Loucy (cell line): ENCODE results near the gene UVRAG.

ENCODE experiments used
- EZH2phosphoT487 ChIP-seq: fragments of 200-600 bp; IDR thresholded peaks from 2 replicates; pipeline ENCODE4 v1.6.1; 2018; ENCODE audit warnings: antibody characterized with exemption, mild to moderate bottlenecking, moderate library complexity, borderline replicate concordance
- TF ChIP-seq, protein P1 (sequence below): fragments of 200-600 bp; sonication (generic); conservative IDR thresholded peaks from 2 replicates; pipeline ENCODE4 v1.5.1; 2014; ENCODE audit warnings: mild to moderate bottlenecking, antibody characterized with exemption, low read length

DNA sequence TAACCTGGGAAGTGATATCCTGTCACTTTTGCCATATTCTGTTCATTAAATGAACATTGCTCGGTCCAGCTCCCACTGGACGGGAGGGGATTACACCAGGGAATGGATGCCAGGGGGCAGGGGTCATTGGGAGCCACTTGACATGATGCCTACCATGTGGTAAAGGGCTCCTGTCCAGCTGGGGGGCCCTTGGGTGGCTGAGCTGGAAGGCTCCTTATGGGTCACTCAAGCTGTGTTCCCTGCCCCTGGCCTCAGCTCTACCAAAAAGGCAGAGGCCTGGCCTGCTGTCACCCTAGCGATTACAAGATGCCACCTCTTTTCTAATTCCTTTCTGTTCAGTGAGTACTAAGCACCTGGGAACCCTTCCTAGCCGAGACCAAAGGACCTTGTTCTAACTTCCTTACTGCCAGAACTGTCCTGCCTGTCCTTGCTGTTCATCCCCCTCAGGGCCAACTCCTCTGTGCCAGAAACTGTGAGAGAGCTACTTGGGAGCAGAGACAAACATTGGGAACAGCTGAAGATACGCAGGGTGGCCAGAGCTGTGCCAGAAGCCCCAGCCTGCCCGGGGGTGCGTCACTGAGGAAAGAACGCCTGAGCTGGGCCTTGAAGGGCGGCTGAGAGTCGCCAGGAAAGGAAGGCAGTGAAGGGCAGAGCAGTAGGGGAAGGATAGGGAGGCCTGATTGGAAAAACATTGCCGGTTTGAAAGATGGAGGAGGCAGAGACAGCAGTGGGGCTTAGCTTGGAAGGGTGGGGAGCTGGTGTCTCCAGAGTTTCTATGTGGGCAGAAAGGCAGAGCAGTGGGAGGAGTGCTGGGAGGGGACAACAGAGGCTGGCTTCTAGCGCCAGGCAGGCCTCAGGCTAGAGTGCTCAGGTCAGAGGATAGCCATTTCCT lies 12.7 kb upstream of the UVRAG start:
- TF ChIP-seq, protein P1, sequence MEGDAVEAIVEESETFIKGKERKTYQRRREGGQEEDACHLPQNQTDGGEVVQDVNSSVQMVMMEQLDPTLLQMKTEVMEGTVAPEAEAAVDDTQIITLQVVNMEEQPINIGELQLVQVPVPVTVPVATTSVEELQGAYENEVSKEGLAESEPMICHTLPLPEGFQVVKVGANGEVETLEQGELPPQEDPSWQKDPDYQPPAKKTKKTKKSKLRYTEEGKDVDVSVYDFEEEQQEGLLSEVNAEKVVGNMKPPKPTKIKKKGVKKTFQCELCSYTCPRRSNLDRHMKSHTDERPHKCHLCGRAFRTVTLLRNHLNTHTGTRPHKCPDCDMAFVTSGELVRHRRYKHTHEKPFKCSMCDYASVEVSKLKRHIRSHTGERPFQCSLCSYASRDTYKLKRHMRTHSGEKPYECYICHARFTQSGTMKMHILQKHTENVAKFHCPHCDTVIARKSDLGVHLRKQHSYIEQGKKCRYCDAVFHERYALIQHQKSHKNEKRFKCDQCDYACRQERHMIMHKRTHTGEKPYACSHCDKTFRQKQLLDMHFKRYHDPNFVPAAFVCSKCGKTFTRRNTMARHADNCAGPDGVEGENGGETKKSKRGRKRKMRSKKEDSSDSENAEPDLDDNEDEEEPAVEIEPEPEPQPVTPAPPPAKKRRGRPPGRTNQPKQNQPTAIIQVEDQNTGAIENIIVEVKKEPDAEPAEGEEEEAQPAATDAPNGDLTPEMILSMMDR: no peak
- TF ChIP-seq EZH2phosphoT487: no peak
